Ascending aorta (tissue), 2 donors: ENCODE measurements around the gene SLC1A1. TPM values are rescaled to one million over a fixed set of nuclear protein-coding genes. Genes with fewer than 3 reads are reported as not detected.

Source experiments
- DNase-seq, 2 donors: peaks; one replicate each; pipeline ENCODE4 v3.0.0-alpha.2; 2019; ENCODE audit warnings: low spot score in 2 of 2
- H3K27ac ChIP-seq, 2 donors: fragments of 200-600 bp; sonication (generic); one replicate each; pipeline ENCODE4 v1.5.1; 2016 to 2017; ENCODE audit warnings: mild to moderate bottlenecking in 1 of 2
- H3K27me3 ChIP-seq: fragments of 200-600 bp; sonication (generic); one replicate; pipeline ENCODE4 v1.5.1; 2017
- H3K36me3 ChIP-seq, 2 donors: fragments of 200-600 bp; sonication (generic); one replicate each; pipeline ENCODE4 v1.5.1; 2016
- H3K4me1 ChIP-seq, 2 donors: fragments of 200-600 bp; sonication (generic); one replicate each; pipeline ENCODE4 v1.5.1; 2016 to 2017; ENCODE audit warnings: mild to moderate bottlenecking in 1 of 2
- H3K4me3 ChIP-seq, 2 donors: fragments of 200-600 bp; sonication (generic); one replicate each; pipeline ENCODE4 v1.5.1; 2016 to 2017; ENCODE audit warnings: mild to moderate bottlenecking in 1 of 2
- H3K9me3 ChIP-seq, 2 donors: fragments of 200-600 bp; sonication (generic); one replicate each; pipeline ENCODE4 v1.5.1; 2016
- intact Hi-C: fragments of 100-400 bp; cut with DNase I; formaldehyde crosslinking; loops from one replicate; pipeline ENCODE4 v1.15.1; 2023
- total RNA-seq: library from RNA; depleted of rRNA; stranded (reverse); fragments of >200 nt; gene quantifications from one replicate; pipeline ENCODE4 v1.1.0, GENCODE V29; 2016
- TF ChIP-seq, protein P1 (sequence below), 3 experiments: fragments of 200-600 bp in 2 of 3; fragments of 450-650 bp in 1 of 3; sonication (generic) in 2 of 3; IDR thresholded peaks; one replicate each; pipeline ENCODE4 v1.5.1; 2016 to 2019; ENCODE audit warnings: antibody characterized with exemption in 3 of 3, mild to moderate bottlenecking in 1 of 3, moderate library complexity in 1 of 3

The SLC1A1 gene
- total RNA-seq, 1 donor from 2014 or later: 6.5 TPM

- H3K9me3 ChIP-seq: no peaks in the 10 kb centered on the region
- H3K27ac ChIP-seq: no peak overlapping the region
- intact Hi-C loops: no loop called here
- no peaks in the 10 kb centered on the region for H3K36me3 ChIP-seq
- no peaks in the 10 kb centered on the region for H3K4me1 ChIP-seq
- DNase-seq: no peak
- TF ChIP-seq, protein P1, sequence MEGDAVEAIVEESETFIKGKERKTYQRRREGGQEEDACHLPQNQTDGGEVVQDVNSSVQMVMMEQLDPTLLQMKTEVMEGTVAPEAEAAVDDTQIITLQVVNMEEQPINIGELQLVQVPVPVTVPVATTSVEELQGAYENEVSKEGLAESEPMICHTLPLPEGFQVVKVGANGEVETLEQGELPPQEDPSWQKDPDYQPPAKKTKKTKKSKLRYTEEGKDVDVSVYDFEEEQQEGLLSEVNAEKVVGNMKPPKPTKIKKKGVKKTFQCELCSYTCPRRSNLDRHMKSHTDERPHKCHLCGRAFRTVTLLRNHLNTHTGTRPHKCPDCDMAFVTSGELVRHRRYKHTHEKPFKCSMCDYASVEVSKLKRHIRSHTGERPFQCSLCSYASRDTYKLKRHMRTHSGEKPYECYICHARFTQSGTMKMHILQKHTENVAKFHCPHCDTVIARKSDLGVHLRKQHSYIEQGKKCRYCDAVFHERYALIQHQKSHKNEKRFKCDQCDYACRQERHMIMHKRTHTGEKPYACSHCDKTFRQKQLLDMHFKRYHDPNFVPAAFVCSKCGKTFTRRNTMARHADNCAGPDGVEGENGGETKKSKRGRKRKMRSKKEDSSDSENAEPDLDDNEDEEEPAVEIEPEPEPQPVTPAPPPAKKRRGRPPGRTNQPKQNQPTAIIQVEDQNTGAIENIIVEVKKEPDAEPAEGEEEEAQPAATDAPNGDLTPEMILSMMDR (IDR thresholded peaks at IDR 0.05): no peak
- no peak overlapping the region for H3K4me3 ChIP-seq
- H3K27me3 ChIP-seq: no peaks in the 10 kb centered on the region
Observed at GRCh38 chr9:4567601-4568000, 77.3 kb downstream of the SLC1A1 start.

- no peak for DNase-seq
- intact Hi-C loops: no loop called here
- Histone ChIP-seq H3K4me3 (no peak overlapping the region), H3K4me1 (no peaks in the 10 kb centered on the region), H3K27ac (no peak overlapping the region), H3K27me3 (no peaks in the 10 kb centered on the region), H3K36me3 (no peaks in the 10 kb centered on the region), H3K9me3 (no peaks in the 10 kb centered on the region)
- TF ChIP-seq, protein P1 (IDR thresholded peaks at IDR 0.05): no peak
Observed at GRCh38 chr9:4569101-4569500, 78.8 kb downstream of the SLC1A1 start.

GRCh38 chr9:4572184-4572826 is 82.0 kb downstream of the SLC1A1 start:
- Histone ChIP-seq H3K4me1 (no peaks in the 10 kb centered on the region), H3K27me3 (no peaks in the 10 kb centered on the region), H3K36me3 (peaks cover 0 to 7% of the 10 kb centered on the region in 2 donors), H3K9me3 (no peaks in the 10 kb centered on the region), H3K4me3 (no peak overlapping the region), H3K27ac (no peak overlapping the region)
- no peak for DNase-seq
- TF ChIP-seq, protein P1 (IDR thresholded peaks at IDR 0.05): no peak
- intact Hi-C loops: no loop called here

GRCh38 chr9:4573176-4573575 is 82.9 kb downstream of the SLC1A1 start:
- DNase-seq: no peak
- no peaks in the 10 kb centered on the region for H3K4me1 ChIP-seq
- TF ChIP-seq, protein P1 (IDR thresholded peaks at IDR 0.05): no peak
- H3K27me3 ChIP-seq: no peaks in the 10 kb centered on the region
- intact Hi-C loops: no loop called here
- no peak overlapping the region for H3K4me3 ChIP-seq
- peaks cover 0 to 7% of the 10 kb centered on the region in 2 donors for H3K36me3 ChIP-seq
- H3K9me3 ChIP-seq: no peaks in the 10 kb centered on the region
- no peak overlapping the region for H3K27ac ChIP-seq

DNA sequence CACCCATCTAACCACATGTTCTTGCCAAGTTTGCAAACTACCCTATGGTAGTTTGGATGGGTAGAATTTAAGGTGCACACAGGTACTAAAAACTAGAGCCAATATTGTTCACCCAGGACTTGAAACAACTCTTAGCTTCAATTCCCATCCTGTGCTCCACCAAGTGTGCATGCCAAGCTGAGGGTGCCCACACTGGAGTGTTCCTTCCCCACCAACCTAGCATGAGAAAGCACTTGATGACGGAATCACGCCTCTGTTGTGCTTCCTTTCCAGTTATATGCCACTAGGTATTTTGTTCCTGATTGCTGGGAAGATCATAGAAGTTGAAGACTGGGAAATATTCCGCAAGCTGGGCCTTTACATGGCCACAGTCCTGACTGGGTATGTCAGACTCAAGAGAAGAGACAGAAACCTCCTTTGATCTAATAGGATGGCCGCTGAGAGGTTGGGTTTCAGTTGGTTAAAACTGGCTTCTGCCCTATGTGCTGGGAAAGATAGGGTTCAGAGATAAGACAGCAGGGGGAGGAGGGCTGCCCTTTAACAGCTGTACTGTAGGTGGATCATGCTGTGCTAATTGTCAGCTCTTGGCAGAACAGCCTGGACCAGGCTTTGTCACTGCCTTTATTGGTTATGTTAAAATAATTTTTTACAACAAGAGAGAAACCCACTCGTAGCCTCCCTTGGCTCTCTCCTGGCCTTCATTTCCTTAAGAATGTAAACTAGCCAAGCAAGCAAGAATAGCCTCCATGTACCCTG is 83.5 kb downstream of the SLC1A1 start:
- Histone ChIP-seq H3K36me3 (peaks cover 0 to 7% of the 10 kb centered on the region in 2 donors), H3K4me1 (no peaks in the 10 kb centered on the region), H3K27ac (no peak overlapping the region), H3K9me3 (no peaks in the 10 kb centered on the region), H3K4me3 (no peak overlapping the region), H3K27me3 (no peaks in the 10 kb centered on the region)
- no peak for DNase-seq
- intact Hi-C loops: no loop called here
- TF ChIP-seq, protein P1 (IDR thresholded peaks at IDR 0.05): no peak
